DND-41 (cell line): ENCODE data around the gene ATXN1.

Experiments used
- EZH2 ChIP-seq: IDR thresholded peaks from 3 replicates; pipeline ENCODE4 v1.6.1; 2012; ENCODE audit warnings: borderline replicate concordance, low read depth, mild to moderate bottlenecking, moderate library complexity, low read length, inconsistent platforms; ENCODE audit not compliant: severe bottlenecking
- TF ChIP-seq, protein P1 (sequence below): IDR thresholded peaks from 2 replicates; pipeline ENCODE4 v1.5.1; 2012; ENCODE audit warnings: borderline replicate concordance, low read length, moderate library complexity, mild to moderate bottlenecking; ENCODE audit not compliant: poor library complexity, severe bottlenecking; ENCODE audit errors: extremely low read depth

DNA sequence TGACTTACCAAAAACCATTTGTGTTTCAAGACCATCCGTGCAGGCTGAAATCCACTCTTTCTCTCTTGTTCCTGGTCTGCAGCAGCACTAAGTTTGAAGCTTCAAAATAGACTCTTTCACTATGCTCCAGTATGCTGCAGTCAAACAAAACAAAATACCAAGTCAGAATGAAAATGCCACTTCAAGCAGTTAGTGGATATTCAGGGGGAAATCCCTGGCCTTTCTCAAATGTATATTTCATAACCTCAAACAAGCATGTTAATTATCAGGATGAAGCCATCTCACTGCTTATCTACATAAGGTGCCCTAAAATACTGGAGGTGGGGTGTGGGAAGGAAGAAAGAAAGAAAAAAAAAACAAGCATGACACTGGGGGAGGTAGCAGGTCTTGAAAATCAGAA lies 103.5 kb downstream of the ATXN1 start:
- TF ChIP-seq, protein P1, sequence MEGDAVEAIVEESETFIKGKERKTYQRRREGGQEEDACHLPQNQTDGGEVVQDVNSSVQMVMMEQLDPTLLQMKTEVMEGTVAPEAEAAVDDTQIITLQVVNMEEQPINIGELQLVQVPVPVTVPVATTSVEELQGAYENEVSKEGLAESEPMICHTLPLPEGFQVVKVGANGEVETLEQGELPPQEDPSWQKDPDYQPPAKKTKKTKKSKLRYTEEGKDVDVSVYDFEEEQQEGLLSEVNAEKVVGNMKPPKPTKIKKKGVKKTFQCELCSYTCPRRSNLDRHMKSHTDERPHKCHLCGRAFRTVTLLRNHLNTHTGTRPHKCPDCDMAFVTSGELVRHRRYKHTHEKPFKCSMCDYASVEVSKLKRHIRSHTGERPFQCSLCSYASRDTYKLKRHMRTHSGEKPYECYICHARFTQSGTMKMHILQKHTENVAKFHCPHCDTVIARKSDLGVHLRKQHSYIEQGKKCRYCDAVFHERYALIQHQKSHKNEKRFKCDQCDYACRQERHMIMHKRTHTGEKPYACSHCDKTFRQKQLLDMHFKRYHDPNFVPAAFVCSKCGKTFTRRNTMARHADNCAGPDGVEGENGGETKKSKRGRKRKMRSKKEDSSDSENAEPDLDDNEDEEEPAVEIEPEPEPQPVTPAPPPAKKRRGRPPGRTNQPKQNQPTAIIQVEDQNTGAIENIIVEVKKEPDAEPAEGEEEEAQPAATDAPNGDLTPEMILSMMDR: no peak
- no peak for TF ChIP-seq EZH2
